Measurements from ENCODE around the gene SMG7. TPM values are rescaled to one million over a fixed set of nuclear protein-coding genes. Genes with fewer than 3 reads are reported as not detected.
A peak's percentile ranks its signal among the peaks of the same experiment; 100 is the strongest.

SMG7 gene
- total RNA-seq, 1 experiment from 2014 or later, result 65.2 TPM

DNA sequence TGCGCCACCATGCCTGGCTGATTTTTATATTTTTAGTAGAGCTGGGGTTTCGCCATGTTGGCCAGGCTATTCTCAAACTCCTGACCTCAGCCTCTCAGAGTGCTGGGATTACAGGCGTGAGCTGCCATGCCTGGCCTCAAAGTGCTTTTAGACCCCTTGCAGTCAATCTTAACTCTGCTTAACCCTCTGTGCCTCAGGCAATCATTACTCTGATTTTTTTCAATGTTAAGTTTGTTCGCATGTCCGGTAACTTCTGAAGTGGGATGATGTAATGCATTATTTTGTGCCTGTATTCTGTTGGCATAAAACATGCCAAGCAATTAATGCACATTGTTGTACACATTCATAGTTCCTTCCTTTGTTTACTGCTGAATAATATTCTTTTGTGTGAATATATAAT lies 18.6 kb downstream of the SMG7 start:
- CTCF ChIA-PET, result no interaction called here

GRCh38 chr1:183493540-183494245 lies 21.4 kb downstream of the SMG7 start:
- in situ Hi-C loops (cut with HindIII; ENCODE audit: low pct_unique_long_range_greater_than_20kb, low sequenced_read_pairs), result no loop called here
- Histone ChIP-seq H3K4me1 (ENCODE audit: control insufficient read depth, insufficient read depth, low read length) (no peaks in the 10 kb centered on the region), H3K4me3 (ENCODE audit: low read depth in 2 of 2, low read length in 2 of 2) (no peak overlapping the region), H3K36me3 (ENCODE audit: control insufficient read depth, insufficient read depth, low read length) (no peaks in the 10 kb centered on the region), H3K9me3 (ENCODE audit: control insufficient read depth, insufficient read depth, low read depth, low read length) (no peaks in the 10 kb centered on the region), H3K27me3 (ENCODE audit: control insufficient read depth, insufficient read depth, low read length) (no peaks in the 10 kb centered on the region), H3K27ac (ENCODE audit: low read length) (no peak overlapping the region)
- POLR2A ChIA-PET, result interaction anchor here (0.6 kb wide), 1 partner anchor 220 kb away, joined by 3 read pairs; no protein-coding TSS in a partner anchor
- BruUV-seq (replicated peaks), result no TSS peak
- ATAC-seq, result 0 out of 2 replicates have a peak, but pooled peaks have one; percentile 42
- CTCF ChIA-PET, result no interaction called here
- intact Hi-C loops (cut with micrococcal nuclease; ENCODE audit: unreplicated experiment), result no loop called here
- no peak for TF ChIP-seq TCF7L2 (IDR thresholded peaks at IDR 0.05; ENCODE audit: low read depth, low read length)
- TF ChIP-seq REST (IDR thresholded peaks at IDR 0.05; ENCODE audit: insufficient read depth in 1 of 2, low read depth in 2 of 2, low read length in 1 of 2), result no peak
- TF ChIP-seq, protein P1, sequence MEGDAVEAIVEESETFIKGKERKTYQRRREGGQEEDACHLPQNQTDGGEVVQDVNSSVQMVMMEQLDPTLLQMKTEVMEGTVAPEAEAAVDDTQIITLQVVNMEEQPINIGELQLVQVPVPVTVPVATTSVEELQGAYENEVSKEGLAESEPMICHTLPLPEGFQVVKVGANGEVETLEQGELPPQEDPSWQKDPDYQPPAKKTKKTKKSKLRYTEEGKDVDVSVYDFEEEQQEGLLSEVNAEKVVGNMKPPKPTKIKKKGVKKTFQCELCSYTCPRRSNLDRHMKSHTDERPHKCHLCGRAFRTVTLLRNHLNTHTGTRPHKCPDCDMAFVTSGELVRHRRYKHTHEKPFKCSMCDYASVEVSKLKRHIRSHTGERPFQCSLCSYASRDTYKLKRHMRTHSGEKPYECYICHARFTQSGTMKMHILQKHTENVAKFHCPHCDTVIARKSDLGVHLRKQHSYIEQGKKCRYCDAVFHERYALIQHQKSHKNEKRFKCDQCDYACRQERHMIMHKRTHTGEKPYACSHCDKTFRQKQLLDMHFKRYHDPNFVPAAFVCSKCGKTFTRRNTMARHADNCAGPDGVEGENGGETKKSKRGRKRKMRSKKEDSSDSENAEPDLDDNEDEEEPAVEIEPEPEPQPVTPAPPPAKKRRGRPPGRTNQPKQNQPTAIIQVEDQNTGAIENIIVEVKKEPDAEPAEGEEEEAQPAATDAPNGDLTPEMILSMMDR (IDR thresholded peaks at IDR 0.05), result no peak
- no peak for TF ChIP-seq POLR2AphosphoS5 (IDR thresholded peaks at IDR 0.05; ENCODE audit: low read depth, low read length)
- no peak for TF ChIP-seq SIN3A (IDR thresholded peaks at IDR 0.05; ENCODE audit: borderline replicate concordance, insufficient read depth, low read depth, low read length)
- DNase-seq (ENCODE audit: low read depth, low spot score), result no peak

More for the DNA sequence above, 18.6 kb downstream of the SMG7 start:
- Histone ChIP-seq H3K9me3 (ENCODE audit: control insufficient read depth, insufficient read depth, low read depth, low read length) (no peaks in the 10 kb centered on the region), H3K27ac (ENCODE audit: low read length) (no peak overlapping the region), H3K4me1 (ENCODE audit: control insufficient read depth, insufficient read depth, low read length) (no peaks in the 10 kb centered on the region), H3K27me3 (ENCODE audit: control insufficient read depth, insufficient read depth, low read length) (no peaks in the 10 kb centered on the region), H3K4me3 (ENCODE audit: low read depth in 2 of 2, low read length in 2 of 2) (no peak overlapping the region), H3K36me3 (ENCODE audit: control insufficient read depth, insufficient read depth, low read length) (no peaks in the 10 kb centered on the region)
- intact Hi-C loops (cut with micrococcal nuclease; ENCODE audit: unreplicated experiment), result no loop called here
- TF ChIP-seq, protein P1 (IDR thresholded peaks at IDR 0.05), result no peak
- TF ChIP-seq TCF7L2 (IDR thresholded peaks at IDR 0.05; ENCODE audit: low read depth, low read length) (no peak), SIN3A (IDR thresholded peaks at IDR 0.05; ENCODE audit: borderline replicate concordance, insufficient read depth, low read depth, low read length) (no peak), POLR2AphosphoS5 (IDR thresholded peaks at IDR 0.05; ENCODE audit: low read depth, low read length) (no peak), REST (IDR thresholded peaks at IDR 0.05; ENCODE audit: insufficient read depth in 1 of 2, low read depth in 2 of 2, low read length in 1 of 2) (no peak)
- DNase-seq (ENCODE audit: low read depth, low spot score) (no peak), ATAC-seq (no peak)
- in situ Hi-C loops (cut with HindIII; ENCODE audit: low pct_unique_long_range_greater_than_20kb, low sequenced_read_pairs), result no loop called here
- POLR2A ChIA-PET, result no interaction called here
- no TSS peak for BruUV-seq (replicated peaks)
